ENCODE measurements around the gene ARL6IP5. TPM values are rescaled to one million over a fixed set of nuclear protein-coding genes. Genes with fewer than 3 reads are reported as not detected.

ARL6IP5 gene
- polyA plus RNA-seq (2012; ENCODE audit: insufficient read depth, insufficient read length): 73.4 TPM

- peak; percentile 95 for DNase-seq (ENCODE audit: low read depth, low spot score)
- peak within 1 kb of the TSS; percentile 73 for H3K4me3 ChIP-seq (ENCODE audit: low read length)
Measured at GRCh38 chr3:69084326-69085167, at the start of gene ARL6IP5. ARL6IP5 (plus strand) TSS chr3:69084937; CDS start chr3:69085048, 111 bp downstream.

DNA sequence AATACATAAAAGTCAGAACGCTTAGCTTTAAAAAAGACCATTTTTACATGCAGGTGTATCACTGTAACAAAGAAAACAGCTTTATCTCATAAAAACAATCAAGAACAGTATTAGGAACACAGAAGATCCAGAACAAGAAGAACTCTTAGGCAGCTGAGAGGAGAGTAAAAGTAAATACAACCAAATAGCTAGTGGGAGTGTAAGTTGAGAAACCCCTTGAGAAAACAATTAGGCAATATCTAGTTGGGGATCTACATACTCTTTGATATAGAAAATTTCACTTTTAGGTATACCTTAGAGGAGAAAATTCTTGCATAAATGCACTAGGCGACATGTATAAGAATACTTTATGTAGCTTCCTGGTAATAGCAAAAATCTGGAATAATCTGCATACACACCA is 40.1 kb upstream of the ARL6IP5 start:
- DNase-seq (ENCODE audit: low read depth, low spot score): no peak
- H3K4me3 ChIP-seq (ENCODE audit: low read length): no peak overlapping the region

- no peak for DNase-seq (ENCODE audit: low read depth, low spot score)
- no peak overlapping the region for H3K4me3 ChIP-seq (ENCODE audit: low read length)
Measured at GRCh38 chr3:69048990-69049389, 35.7 kb upstream of the ARL6IP5 start.

GRCh38 chr3:69051756-69052471 is 32.8 kb upstream of the ARL6IP5 start, which contains the start of gene TMF1:
TMF1 (minus strand) TSS chr3:69052333; CDS start chr3:69052086, 247 bp downstream.
- peak; percentile 99 for DNase-seq (ENCODE audit: low read depth, low spot score)
- H3K4me3 ChIP-seq (ENCODE audit: low read length): peak within 1 kb of the TSS; percentile 91

- no peak for DNase-seq (ENCODE audit: low read depth, low spot score)
- peak overlapping the region; percentile 91 for H3K4me3 ChIP-seq (ENCODE audit: low read length)
Measured at GRCh38 chr3:69052472-69052898, 32.3 kb upstream of the ARL6IP5 start.

GRCh38 chr3:69058180-69058946 is 26.4 kb upstream of the ARL6IP5 start:
- DNase-seq (ENCODE audit: low read depth, low spot score): peak; percentile 75

GRCh38 chr3:69058947-69059224 is 25.9 kb upstream of the ARL6IP5 start:
- no peak for DNase-seq (ENCODE audit: low read depth, low spot score)
- H3K4me3 ChIP-seq (ENCODE audit: low read length): no peak overlapping the region

More at GRCh38 chr3:69058180-69058946, 26.4 kb upstream of the ARL6IP5 start:
- no peak overlapping the region for H3K4me3 ChIP-seq (ENCODE audit: low read length)

DNA sequence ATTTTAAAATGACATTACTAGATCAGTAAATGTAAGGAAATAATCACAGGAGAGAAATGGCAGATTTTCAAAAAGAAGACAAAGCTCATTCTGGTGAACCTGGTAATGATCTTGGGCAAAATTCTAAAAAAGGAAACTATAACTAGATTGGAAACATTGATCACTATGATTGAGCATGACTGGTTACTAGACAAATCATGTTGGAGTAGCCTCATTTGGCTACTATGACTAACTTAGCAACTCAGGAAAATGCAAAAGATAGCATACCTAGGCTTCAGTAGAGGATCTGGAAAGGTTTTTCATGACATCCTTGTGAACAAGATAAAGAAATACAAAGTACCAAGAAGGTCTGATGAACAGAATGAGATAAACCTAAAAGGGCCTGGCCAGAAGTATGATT is 25.0 kb upstream of the ARL6IP5 start:
- H3K4me3 ChIP-seq (ENCODE audit: low read length): no peak overlapping the region
- DNase-seq (ENCODE audit: low read depth, low spot score): no peak

GRCh38 chr3:69063636-69064035 is 21.1 kb upstream of the ARL6IP5 start:
- DNase-seq (ENCODE audit: low read depth, low spot score): peak; percentile 61
- H3K4me3 ChIP-seq (ENCODE audit: low read length): no peak overlapping the region

DNA sequence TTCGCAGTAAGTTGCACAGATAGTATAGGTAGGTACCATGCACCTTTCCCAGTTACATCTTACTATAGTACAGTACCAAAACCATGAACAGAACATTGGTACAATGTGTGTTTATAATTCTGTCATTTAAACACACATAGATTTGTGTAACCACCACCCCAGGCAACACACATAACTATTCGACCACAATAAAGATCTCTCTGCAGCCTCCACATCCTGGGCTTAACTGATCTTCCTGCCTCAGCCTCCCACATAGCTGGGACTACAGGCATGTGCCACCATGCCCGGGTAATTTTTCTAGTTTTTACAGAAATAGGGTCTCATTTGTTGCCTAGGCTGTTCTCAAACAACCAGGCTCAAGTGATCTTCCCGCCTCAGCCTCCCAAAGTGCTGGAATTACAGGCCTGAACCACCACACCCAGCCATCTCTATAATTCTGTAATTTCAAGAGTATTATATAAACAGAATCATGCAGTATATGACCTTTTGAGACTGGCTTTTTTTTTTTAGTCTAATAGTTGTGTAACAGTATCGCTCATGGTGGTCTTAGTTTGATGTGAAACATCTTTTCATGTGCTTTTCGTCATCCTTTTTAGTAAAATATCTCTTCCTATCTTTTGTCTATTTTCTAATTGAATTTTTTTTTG is 19.3 kb upstream of the ARL6IP5 start:
- peak overlapping the region; percentile 18 for H3K4me3 ChIP-seq (ENCODE audit: low read length)
- DNase-seq (ENCODE audit: low read depth, low spot score): peak; percentile 90

GRCh38 chr3:69066121-69066520 is 18.6 kb upstream of the ARL6IP5 start:
- H3K4me3 ChIP-seq (ENCODE audit: low read length): no peak overlapping the region
- DNase-seq (ENCODE audit: low read depth, low spot score): peak; percentile 60

DNA sequence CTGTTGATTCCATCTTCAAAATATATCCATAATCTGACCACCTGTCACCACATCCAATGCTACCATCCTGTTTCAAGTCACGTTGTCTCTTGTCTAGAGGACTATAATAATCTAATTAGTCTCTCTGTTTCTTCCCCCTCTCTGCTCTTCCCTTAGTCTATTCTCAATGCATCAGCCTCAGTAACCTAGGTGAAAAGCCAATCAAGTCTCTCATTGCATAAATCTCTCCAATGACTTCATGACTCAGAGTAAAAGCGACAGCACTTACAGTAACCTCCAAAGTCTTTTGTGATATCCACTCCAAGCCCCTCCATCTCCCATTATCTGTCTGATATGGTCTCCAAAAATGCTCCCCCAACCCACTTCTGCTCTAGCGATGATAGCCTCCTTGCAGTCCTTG is 11.8 kb upstream of the ARL6IP5 start:
- DNase-seq (ENCODE audit: low read depth, low spot score): no peak
- no peak overlapping the region for H3K4me3 ChIP-seq (ENCODE audit: low read length)

GRCh38 chr3:69079269-69080159 is 5.2 kb upstream of the ARL6IP5 start:
- no peak for DNase-seq (ENCODE audit: low read depth, low spot score)
- H3K4me3 ChIP-seq (ENCODE audit: low read length): peak overlapping the region; percentile 69

- peak; percentile 82 for DNase-seq (ENCODE audit: low read depth, low spot score)
- H3K4me3 ChIP-seq (ENCODE audit: low read length): peak within 1 kb of the TSS; percentile 69
Measured at GRCh38 chr3:69080233-69080920, 4.4 kb upstream of the ARL6IP5 start, which contains the start of gene UBA3. UBA3 (minus strand) TSS chr3:69080365; CDS start chr3:69080353, 12 bp downstream.

DNA sequence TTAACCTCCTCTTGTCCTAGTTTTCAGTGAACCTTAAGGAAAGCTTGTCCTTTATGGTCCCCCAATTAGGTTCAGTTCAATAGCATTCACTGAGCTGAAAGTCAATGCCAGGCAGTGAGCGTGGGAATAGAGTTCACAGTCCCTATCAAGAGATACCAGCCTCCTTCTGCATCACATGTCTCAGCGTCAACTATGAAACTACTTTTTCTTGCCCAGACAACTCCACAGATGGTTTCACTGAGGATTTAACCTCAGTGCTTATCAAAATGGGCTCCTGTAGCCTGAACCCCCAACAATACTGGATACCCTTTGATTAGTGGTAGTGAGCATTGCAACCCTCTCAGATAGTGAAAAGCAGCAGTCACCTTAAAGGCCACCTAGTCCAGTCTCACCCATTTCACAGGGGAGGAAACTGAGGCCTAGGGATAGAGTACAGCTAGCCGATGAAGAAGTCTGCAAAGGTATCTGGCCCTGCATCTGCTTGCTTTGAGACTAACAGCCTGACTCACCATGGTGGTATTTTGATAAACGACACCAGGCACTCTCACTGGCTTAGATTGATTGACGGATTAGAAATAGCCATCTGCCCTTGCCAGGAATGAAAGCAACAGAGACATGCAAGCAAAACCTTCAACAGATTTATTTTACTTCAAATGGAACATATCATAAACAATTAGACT is 3.0 kb upstream of the ARL6IP5 start:
- DNase-seq (ENCODE audit: low read depth, low spot score): no peak
- H3K4me3 ChIP-seq (ENCODE audit: low read length): no peak overlapping the region

GRCh38 chr3:69082361-69082760 is 2.4 kb upstream of the ARL6IP5 start:
- H3K4me3 ChIP-seq (ENCODE audit: low read length): no peak overlapping the region
- no peak for DNase-seq (ENCODE audit: low read depth, low spot score)

GRCh38 chr3:69082805-69083204 is 1.9 kb upstream of the ARL6IP5 start:
- H3K4me3 ChIP-seq (ENCODE audit: low read length): no peak overlapping the region
- DNase-seq (ENCODE audit: low read depth, low spot score): peak; percentile 28
